Hematopoietic multipotent progenitor cell treated with erythropoietin and hydrocortisone succinate and interleukin-3 and kit ligand, for 17 days (in vitro differentiated cells): ENCODE data around the gene CLCNKA.
"Not testable (repeated sequence)": the region's sequence is repeated elsewhere in the genome, so short reads cannot be mapped to it uniquely, and the experiment has no call there.

Experiments
- DNase-seq: peaks from one replicate; pipeline ENCODE4 v3.0.0-alpha.2; 2015; ENCODE audit warnings: low spot score

The CLCNKA gene

GRCh38 chr1:15997637-15998280 is 24.1 kb upstream of the CLCNKA start:
- DNase-seq = no peak

DNA sequence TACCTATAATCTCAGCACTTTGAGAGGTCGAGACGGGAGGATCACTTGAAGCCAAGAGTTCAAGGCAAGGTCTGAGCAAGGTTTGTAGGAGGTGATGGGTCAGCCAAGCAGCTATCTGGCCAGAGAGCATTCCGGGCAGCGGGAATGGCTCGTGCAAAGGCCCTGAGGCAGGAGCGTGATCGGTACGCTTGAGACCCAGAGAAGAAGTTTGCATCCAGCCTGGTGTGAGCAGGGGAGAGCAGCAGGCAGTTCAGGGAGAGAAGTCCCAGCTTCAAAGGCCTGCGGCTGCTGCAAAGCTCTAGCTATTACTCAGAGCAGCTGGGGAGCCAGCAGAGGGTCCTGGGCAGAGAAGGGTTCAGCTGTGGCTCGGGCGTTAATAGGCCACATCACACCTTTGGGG is 22.9 kb upstream of the CLCNKA start:
- no peak for DNase-seq

- DNase-seq = not testable (repeated sequence)
Observed at GRCh38 chr1:16001274-16001673, 20.6 kb upstream of the CLCNKA start.

DNA sequence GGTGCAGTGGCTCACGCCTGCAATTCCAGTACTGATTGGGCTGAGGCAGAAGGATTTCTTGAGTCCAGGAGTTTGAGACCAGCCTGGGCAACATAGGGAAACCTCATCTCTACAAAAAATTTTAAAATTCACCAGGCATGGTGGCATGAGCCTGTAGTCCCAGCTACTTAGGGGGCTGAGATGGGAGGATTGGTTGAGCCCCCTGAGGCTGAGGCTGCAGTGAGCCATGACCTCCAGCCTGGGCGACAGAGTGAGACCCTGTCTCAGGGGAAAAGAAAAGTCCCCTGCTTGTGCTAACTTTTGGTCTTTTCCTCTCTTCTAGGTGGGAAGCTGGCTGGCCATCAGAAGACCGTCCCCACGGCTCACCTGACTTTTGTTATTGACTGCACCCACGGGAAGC is 16.2 kb upstream of the CLCNKA start:
- DNase-seq = no peak

DNA sequence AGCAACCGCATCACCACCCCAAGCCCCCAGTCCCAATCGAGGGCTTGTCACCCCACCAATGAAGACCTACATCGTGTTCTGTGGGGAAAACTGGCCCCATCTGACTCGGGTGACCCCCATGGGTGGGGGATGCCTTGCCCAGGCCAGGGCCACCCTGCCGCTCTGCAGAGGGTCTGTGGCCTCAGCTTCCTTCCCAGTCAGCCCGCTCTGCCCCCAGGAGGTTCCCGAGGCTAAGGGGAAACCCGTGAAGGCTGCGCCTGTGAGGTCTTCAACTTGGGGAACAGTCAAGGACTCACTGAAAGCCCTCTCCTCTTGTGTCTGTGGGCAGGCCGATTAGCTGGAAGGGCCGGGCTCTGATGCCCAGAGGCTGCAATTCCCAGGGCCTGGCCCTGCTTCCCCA is 15.8 kb upstream of the CLCNKA start:
- no peak for DNase-seq

DNA sequence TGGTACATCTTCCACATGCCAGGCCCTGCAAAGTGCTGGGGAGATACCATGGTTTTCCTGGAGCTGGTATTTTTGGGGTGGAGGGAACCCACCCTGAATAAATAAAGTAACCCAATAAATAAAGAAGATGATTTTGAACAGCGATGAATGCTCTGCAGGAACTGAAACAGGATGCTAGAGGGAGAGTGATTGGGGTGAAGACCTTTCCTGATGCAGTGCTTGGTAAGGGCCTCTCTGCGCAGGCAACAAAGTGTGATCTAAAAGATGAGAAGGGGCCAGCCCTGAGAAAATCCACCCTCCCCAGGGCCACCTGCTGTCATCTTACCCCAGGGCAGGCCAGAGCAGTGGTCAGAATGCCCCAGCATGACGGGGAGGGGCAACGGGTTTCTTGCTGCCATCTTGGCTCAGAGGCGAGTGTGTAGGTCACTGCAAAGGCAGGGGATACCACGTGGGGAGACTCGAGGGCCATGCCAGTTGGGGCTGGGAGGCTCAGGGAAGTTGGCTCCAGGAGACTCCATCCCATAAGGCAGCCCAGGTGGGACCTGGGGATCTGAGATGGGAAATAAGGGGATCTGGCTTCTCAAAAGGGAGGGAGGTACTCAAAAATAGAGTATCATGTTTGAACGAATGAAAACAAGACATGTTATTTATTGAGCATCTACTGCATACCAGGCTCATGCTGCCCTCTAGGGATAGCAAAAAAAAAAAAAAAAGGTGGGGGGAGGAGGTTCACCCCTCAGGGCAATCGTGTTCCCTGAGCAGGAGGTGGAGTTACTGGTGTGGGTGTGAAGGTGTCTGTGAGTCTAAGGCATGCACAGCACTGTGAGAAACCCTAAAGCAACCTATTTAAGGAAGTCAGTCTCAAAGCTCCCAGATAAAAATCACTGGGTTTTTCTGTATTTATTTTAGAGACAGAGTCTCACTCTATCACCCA is 15.0 kb upstream of the CLCNKA start:
- no peak for DNase-seq

- DNase-seq = no peak
Observed at GRCh38 chr1:16007671-16008341, 14.0 kb upstream of the CLCNKA start.

DNA sequence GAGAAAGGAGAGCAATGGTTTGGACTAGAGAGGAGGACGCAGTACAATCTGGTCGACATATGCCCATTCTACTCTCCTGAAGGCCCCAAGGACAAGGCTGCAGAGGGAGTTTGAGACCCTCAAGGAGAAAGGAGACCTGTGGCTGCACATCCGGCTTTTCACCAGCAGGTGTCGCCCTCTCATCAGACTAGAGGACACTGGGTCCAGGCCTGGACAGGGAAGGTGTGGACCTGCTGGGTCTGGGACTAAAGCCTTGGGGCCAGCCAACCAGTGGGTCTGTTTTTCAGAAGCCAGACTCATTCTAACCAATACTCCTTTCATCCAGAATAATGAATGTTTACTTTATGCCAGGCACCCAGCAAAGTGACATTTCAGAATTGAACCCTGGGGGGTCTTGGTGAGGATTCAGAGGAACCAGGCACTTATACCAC is 12.8 kb upstream of the CLCNKA start:
- DNase-seq = peak; percentile 81

GRCh38 chr1:16009678-16010077 is 12.2 kb upstream of the CLCNKA start:
- no peak for DNase-seq

- no peak for DNase-seq
Observed at GRCh38 chr1:16010837-16011236, 11.0 kb upstream of the CLCNKA start.

GRCh38 chr1:16011936-16012589 is 9.8 kb upstream of the CLCNKA start:
- DNase-seq = no peak

DNA sequence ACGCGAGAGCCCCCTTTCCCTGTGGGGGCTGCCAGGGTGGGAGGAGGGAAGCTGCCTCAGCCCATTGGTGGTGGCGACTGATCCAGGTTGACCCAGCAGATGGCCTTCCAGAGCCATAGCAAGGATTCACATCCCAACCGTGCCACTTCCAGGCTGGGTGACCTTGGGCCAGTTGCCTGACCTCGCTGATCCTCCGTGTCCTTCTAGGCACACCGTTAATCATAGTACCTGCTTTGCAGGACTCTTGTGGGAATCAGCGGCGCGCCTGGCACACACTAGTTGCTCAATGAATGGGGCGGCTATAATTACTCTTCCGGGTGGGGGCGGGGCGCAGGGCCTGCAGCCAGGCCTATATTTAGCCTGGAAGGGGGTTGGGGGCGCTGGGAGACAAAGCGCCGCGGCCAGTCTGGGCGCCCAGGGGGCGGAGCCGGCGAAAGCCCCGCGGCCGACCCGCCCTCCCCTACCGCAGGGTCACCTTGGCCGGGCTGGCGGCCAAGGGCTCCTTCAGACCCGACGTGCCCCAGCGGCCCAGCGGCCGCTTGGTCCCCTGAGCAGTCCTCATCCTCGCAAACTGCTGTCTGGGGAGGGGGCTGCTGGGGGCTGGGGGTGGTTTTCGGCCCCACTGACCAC is 9.1 kb upstream of the CLCNKA start:
- no peak for DNase-seq

DNA sequence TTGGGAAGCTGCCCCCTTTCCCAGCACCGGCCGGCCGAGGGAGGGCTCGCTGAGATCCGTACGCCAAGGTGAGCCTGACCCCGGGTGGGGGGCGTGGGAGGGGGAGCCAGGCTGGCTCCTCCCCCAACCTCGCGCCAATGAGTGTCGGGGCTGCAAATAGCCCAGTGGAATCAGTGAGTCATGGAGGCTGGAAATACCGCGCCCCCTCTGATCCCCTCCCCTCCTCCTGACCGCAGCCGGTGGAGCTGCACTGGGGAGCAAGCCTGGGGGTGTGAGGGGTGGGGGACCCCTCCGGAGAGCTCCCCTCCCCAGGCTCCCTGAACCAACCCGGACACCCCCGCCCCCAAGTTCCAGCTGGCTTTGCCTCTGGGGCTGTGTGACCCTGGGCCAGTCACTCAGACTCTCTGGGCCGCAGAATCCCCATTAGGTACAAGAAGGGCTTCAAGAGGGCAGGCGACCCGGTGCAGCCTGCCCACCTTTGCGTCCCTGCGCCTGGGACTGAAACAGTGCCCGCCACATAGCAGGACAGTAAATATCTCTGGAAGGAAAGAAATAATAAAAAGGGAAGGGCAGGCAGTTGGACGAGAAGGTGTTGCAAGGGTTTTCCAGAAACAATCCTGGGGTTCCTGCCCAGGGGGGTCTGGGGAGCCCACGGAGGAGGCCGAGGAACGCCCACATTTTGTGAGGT is 8.5 kb upstream of the CLCNKA start:
- no peak for DNase-seq

GRCh38 chr1:16013908-16014258 is 8.0 kb upstream of the CLCNKA start:
- DNase-seq = no peak

GRCh38 chr1:16014509-16015482 is 7.0 kb upstream of the CLCNKA start:
- no peak for DNase-seq

DNA sequence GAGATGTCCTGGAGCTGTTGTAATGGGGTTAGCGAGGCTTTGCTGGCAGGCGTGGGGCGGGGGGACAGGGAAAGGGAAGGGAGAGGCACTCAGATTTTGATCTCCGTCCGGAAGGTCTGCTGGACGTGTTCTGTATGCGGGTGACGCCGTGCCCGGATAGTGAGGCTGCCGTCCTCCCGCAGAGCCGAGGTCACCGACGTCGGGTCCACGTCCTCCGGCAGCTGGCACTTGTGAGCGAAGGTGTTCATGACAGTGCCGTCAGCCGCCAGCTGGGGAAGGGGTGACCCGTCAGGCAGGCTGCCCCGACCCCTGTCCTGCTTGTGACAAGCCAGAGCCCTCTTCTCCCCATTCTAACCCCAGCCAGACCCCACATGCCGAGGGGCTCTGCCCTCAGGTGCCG is 6.3 kb upstream of the CLCNKA start:
- no peak for DNase-seq

GRCh38 chr1:16015960-16016901 is 5.6 kb upstream of the CLCNKA start:
- no peak for DNase-seq

- no peak for DNase-seq
Observed at GRCh38 chr1:16017076-16017460, 4.8 kb upstream of the CLCNKA start.
